Neural progenitor cell (in vitro differentiated cells): ENCODE measurements around the gene AUTS2. TPM values are rescaled to one million over a fixed set of nuclear protein-coding genes. Genes with fewer than 3 reads are reported as not detected.

Source experiments
- DNase-seq: peaks from one replicate; pipeline ENCODE4 v3.0.0-alpha.2; 2016; ENCODE audit warnings: low spot score
- H2AFZ ChIP-seq: fragments of 200-600 bp; sonication (generic); replicated peaks from 2 replicates; pipeline ENCODE4 v1.6.1; 2016; ENCODE audit warnings: antibody characterized with exemption
- H3F3A ChIP-seq: fragments of 200-600 bp; sonication (generic); 2 replicates; pipeline ENCODE4 v1.6.1; 2016; ENCODE audit warnings: antibody characterized with exemption, low read depth
- H3K27ac ChIP-seq: fragments of 200-600 bp; sonication (generic); 2 replicates; pipeline ENCODE4 v1.5.1; 2016; ENCODE audit warnings: mild to moderate bottlenecking
- H3K27me3 ChIP-seq: fragments of 200-600 bp; sonication (generic); 2 replicates; pipeline ENCODE4 v1.6.1; 2016; ENCODE audit warnings: mild to moderate bottlenecking, moderate library complexity
- H3K36me3 ChIP-seq: fragments of 200-600 bp; sonication (generic); 2 replicates; pipeline ENCODE4 v1.5.1; 2016
- H3K4me1 ChIP-seq: fragments of 200-600 bp; sonication (generic); 2 replicates; pipeline ENCODE4 v1.6.1; 2016; ENCODE audit warnings: mixed run types
- H3K4me2 ChIP-seq: fragments of 200-600 bp; sonication (generic); 2 replicates; pipeline ENCODE4 v1.6.1; 2016
- H3K4me3 ChIP-seq: fragments of 200-600 bp; sonication (generic); 2 replicates; pipeline ENCODE4 v1.5.1; 2016
- H3K79me2 ChIP-seq: fragments of 200-600 bp; sonication (generic); 2 replicates; pipeline ENCODE4 v1.6.1; 2016; ENCODE audit warnings: low read depth
- H3K9ac ChIP-seq: fragments of 200-600 bp; sonication (generic); 2 replicates; pipeline ENCODE4 v1.6.1; 2016
- H3K9me3 ChIP-seq: fragments of 200-600 bp; sonication (generic); 2 replicates; pipeline ENCODE4 v1.5.1; 2016; ENCODE audit warnings: low read depth
- H4K20me1 ChIP-seq: fragments of 200-600 bp; sonication (generic); 2 replicates; pipeline ENCODE4 v1.6.1; 2016; ENCODE audit warnings: low read depth
- H3K27ac Mint-ChIP-seq: 3 replicates; pipeline ENCODE4 v1.8.0; 2021; ENCODE audit warnings: mixed read lengths
- H3K27me3 Mint-ChIP-seq: 2 replicates; pipeline ENCODE4 v1.8.0; 2022; ENCODE audit warnings: low read depth, mild to moderate bottlenecking, inconsistent platforms, moderate library complexity, mixed read lengths; ENCODE audit not compliant: insufficient read depth
- H3K36me3 Mint-ChIP-seq: 3 replicates; pipeline ENCODE4 v1.8.0; 2021; ENCODE audit warnings: mixed read lengths
- H3K4me1 Mint-ChIP-seq: 3 replicates; pipeline ENCODE4 v1.8.0; 2021; ENCODE audit warnings: mixed read lengths
- H3K4me3 Mint-ChIP-seq: 3 replicates; pipeline ENCODE4 v1.8.0; 2021; ENCODE audit warnings: mild to moderate bottlenecking, moderate library complexity, mixed read lengths
- H3K9me3 Mint-ChIP-seq: 3 replicates; pipeline ENCODE4 v1.8.0; 2020; ENCODE audit warnings: mixed read lengths
- CTCF ChIP-seq: fragments of 200-600 bp; sonication (generic); IDR thresholded peaks from 2 replicates; pipeline ENCODE4 v1.5.1; 2017; ENCODE audit warnings: antibody characterized with exemption, mild to moderate bottlenecking
- EZH2 ChIP-seq: fragments of 200-600 bp; sonication (generic); IDR thresholded peaks from 2 replicates; pipeline ENCODE4 v1.6.1; 2017; ENCODE audit warnings: antibody characterized with exemption, mild to moderate bottlenecking, moderate library complexity
- EZH2phosphoT487 ChIP-seq: fragments of 200-600 bp; sonication (generic); IDR thresholded peaks from 2 replicates; pipeline ENCODE4 v1.6.1; 2017; ENCODE audit warnings: antibody characterized with exemption
- total RNA-seq: library from RNA; depleted of rRNA; stranded (reverse); fragments of >200 nt; gene quantifications from 2 replicates; pipeline ENCODE4 v1.2.3, GENCODE V29; 2015; ENCODE audit warnings: low replicate concordance

AUTS2 gene
- total RNA-seq, 1 donor from 2014 or later, result 50.0 TPM

DNA sequence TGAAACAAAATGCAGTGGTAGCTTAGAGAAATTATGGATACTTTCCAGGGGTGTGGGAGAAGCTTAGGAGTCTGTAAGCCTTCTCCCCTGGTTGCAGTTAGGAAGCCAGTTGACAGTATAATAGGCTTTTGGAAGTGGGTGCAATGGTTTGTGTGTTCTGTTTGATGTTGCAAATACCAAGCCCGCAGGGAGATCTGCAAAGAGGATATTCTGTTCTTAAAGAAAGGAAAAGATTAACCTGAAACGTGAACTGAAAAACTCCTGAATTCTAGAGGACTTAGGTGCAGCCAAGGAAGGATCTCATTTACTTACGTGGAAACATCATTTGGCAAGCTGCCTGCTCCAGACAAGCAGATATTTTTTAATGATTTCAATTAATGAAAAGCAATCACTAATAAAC, 496.6 kb downstream of the AUTS2 start:
- Histone ChIP-seq H3F3A (no peaks in the 10 kb centered on the region), H3K4me1 (peaks cover 33% of the 10 kb centered on the region), H3K4me3 (no peak overlapping the region), H3K4me2 (peak overlapping the region; percentile 51), H3K9ac (no peak overlapping the region), H3K36me3 (no peaks in the 10 kb centered on the region), H3K79me2 (no peaks in the 10 kb centered on the region), H3K9me3 (no peaks in the 10 kb centered on the region), H4K20me1 (peaks cover 3% of the 10 kb centered on the region), H3K27me3 (no peaks in the 10 kb centered on the region), H2AFZ (no peak overlapping the region), H3K27ac (no peak overlapping the region)
- Mint-ChIP-seq H3K4me3 (no peak overlapping the region), H3K9me3 (no peaks in the 10 kb centered on the region), H3K27me3 (peaks cover 2% of the 10 kb centered on the region), H3K4me1 (peaks cover 73% of the 10 kb centered on the region), H3K27ac (no peak overlapping the region), H3K36me3 (no peaks in the 10 kb centered on the region)
- TF ChIP-seq CTCF, result no peak
- TF ChIP-seq EZH2phosphoT487, result no peak
- TF ChIP-seq EZH2, result no peak
- peak; percentile 33 for DNase-seq

DNA sequence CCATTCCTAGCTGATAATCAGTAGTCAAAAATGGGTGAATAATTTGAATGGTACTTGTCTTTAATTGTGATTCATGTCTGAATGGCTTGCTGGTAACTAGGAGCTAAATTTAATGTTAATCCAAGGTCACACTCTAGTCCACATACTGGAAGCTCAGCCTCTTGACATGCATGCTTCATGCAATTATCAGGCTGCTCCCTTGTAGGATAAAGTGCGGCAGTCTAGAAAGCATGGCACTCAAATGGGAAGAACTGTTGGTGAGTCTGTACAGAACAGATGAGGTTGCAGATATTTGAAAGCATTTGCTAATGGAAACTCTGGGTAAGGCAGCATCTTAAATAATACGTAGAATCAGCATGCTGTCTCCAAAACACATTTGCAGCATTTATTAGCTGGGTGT, 499.4 kb downstream of the AUTS2 start:
- Histone ChIP-seq H3K4me2 (no peak overlapping the region), H3K27ac (no peak overlapping the region)

GRCh38 chr7:70098133-70098561, 499.9 kb downstream of the AUTS2 start:
- Histone ChIP-seq H3K4me2 (no peak overlapping the region), H2AFZ (no peak overlapping the region), H3F3A (no peaks in the 10 kb centered on the region), H3K9me3 (no peaks in the 10 kb centered on the region), H3K27me3 (no peaks in the 10 kb centered on the region), H3K27ac (no peak overlapping the region), H3K79me2 (no peaks in the 10 kb centered on the region), H3K36me3 (no peaks in the 10 kb centered on the region), H3K4me3 (no peak overlapping the region), H4K20me1 (peaks cover 3% of the 10 kb centered on the region), H3K9ac (no peak overlapping the region), H3K4me1 (peaks cover 27% of the 10 kb centered on the region)
- peaks cover 50% of the 10 kb centered on the region for H3K4me1 Mint-ChIP-seq
- no peaks in the 10 kb centered on the region for H3K36me3 Mint-ChIP-seq
- H3K9me3 Mint-ChIP-seq, result no peaks in the 10 kb centered on the region
- no peak for DNase-seq
- no peak overlapping the region for H3K27ac Mint-ChIP-seq
- H3K27me3 Mint-ChIP-seq, result no peaks in the 10 kb centered on the region
- no peak for TF ChIP-seq EZH2
- no peak for TF ChIP-seq EZH2phosphoT487
- no peak for TF ChIP-seq CTCF
- no peak overlapping the region for H3K4me3 Mint-ChIP-seq

More for the DNA sequence above, 499.4 kb downstream of the AUTS2 start:
- H3K79me2 ChIP-seq, result no peaks in the 10 kb centered on the region
- Mint-ChIP-seq H3K9me3 (no peaks in the 10 kb centered on the region), H3K27me3 (no peaks in the 10 kb centered on the region), H3K27ac (no peak overlapping the region), H3K4me3 (no peak overlapping the region), H3K36me3 (no peaks in the 10 kb centered on the region), H3K4me1 (peaks cover 55% of the 10 kb centered on the region)
- no peak overlapping the region for H2AFZ ChIP-seq
- H3F3A ChIP-seq, result no peaks in the 10 kb centered on the region
- no peaks in the 10 kb centered on the region for H3K36me3 ChIP-seq
- H3K4me3 ChIP-seq, result no peak overlapping the region
- peaks cover 32% of the 10 kb centered on the region for H3K4me1 ChIP-seq
- no peak for TF ChIP-seq EZH2
- no peak for TF ChIP-seq EZH2phosphoT487
- TF ChIP-seq CTCF, result no peak
- peaks cover 3% of the 10 kb centered on the region for H4K20me1 ChIP-seq
- no peaks in the 10 kb centered on the region for H3K27me3 ChIP-seq
- DNase-seq, result no peak
- no peaks in the 10 kb centered on the region for H3K9me3 ChIP-seq
- H3K9ac ChIP-seq, result no peak overlapping the region
